Measurements from ENCODE around the gene LPP.
A peak's percentile ranks its signal among the peaks of the same experiment; 100 is the strongest.

LPP gene

DNA sequence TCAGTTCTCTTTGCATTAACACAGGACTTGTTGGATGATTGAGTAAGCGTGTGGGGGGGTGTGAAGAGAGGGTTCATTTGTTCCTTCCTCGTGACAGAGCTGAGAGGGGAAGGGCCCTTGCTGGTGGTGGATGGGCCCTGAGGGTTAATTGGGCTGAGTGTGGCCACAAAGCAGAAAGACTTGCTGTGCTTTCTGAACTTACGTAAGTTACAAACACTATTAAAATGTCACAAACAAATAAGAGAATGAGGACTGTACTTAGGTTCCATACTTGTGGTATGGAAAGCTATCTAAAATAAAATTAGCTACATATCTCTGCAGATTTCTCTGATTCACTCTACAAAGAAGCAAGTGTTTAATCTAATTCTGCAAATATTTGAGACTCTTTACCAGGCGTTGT lies 231.3 kb downstream of the LPP start:
- H3F3A ChIP-seq (ENCODE audit: control insufficient read depth, insufficient read depth) = peaks cover 14% of the 10 kb centered on the region
- no peaks in the 10 kb centered on the region for H3K9me3 ChIP-seq (ENCODE audit: control insufficient read depth, insufficient read depth, low read length)
- H3K4me2 ChIP-seq (ENCODE audit: low read length) = no peak overlapping the region
- no peaks in the 10 kb centered on the region for H4K20me1 ChIP-seq (ENCODE audit: control insufficient read depth, insufficient read depth, low read depth, low read length)
- no peaks in the 10 kb centered on the region for H3K36me3 ChIP-seq (ENCODE audit: control insufficient read depth, low read length)
- no peaks in the 10 kb centered on the region for H3K27me3 ChIP-seq (ENCODE audit: control insufficient read depth, low read length)
- H3K79me2 ChIP-seq (ENCODE audit: control insufficient read depth, low read length) = peaks cover 44% of the 10 kb centered on the region
- H3K4me1 ChIP-seq (ENCODE audit: control insufficient read depth, low read length) = peaks cover 58% of the 10 kb centered on the region
- H3K9me2 ChIP-seq (replicated peaks; ENCODE audit: control insufficient read depth, low read length) = no peaks in the 10 kb centered on the region
- no peak overlapping the region for H3K4me3 ChIP-seq (ENCODE audit: low read length)
- H3K27ac ChIP-seq (ENCODE audit: low read depth, low read length) = no peak overlapping the region
- TF ChIP-seq EZH2phosphoT487 (IDR thresholded peaks at IDR 0.05; ENCODE audit: borderline replicate concordance, low read length) (no peak), CTCF (IDR thresholded peaks at IDR 0.05; ENCODE audit: low read depth, low read length, poor library complexity, severe bottlenecking) (no peak)

DNA sequence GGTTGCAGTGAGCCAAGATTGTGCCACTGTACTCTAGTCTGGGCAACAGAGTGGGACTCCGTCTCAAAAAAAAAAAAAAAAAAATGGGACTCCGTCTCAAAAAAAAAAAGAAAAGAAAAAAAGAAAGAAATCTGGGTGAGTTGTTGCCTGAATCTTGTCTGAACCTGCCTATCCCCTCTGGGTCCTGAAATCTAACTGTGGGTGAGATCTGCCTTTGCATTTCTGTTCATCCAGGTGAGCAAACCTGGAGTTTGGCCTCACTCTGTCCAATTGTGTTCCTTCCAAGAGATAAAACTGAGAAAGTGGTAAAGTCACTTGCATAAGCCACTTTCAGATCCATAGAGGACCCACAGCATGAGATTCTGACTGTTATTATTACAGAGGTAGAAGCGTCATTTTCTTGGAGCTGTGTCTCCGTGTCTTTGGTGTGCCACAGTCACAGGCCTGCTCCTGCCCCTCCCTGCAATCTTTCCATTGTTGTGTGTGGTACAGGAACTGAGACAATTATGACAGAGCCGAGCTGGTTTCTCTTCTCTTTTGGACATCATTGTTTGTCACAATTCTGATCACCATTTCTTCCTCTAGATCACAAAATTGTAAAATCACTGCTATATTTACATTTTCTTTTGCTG lies 235.9 kb downstream of the LPP start:
- peak overlapping the region; percentile 68 for H3K4me2 ChIP-seq (ENCODE audit: low read length)

GRCh38 chr3:188390343-188390718 lies 236.4 kb downstream of the LPP start:
- Histone ChIP-seq H3K4me2 (ENCODE audit: low read length) (peak overlapping the region; percentile 68), H3K9me3 (ENCODE audit: control insufficient read depth, insufficient read depth, low read length) (no peaks in the 10 kb centered on the region), H3K79me2 (ENCODE audit: control insufficient read depth, low read length) (peaks cover 66% of the 10 kb centered on the region), H3F3A (ENCODE audit: control insufficient read depth, insufficient read depth) (peaks cover 17% of the 10 kb centered on the region), H3K27ac (ENCODE audit: low read depth, low read length) (peak overlapping the region; percentile 70), H3K36me3 (ENCODE audit: control insufficient read depth, low read length) (peaks cover 2% of the 10 kb centered on the region; the same call in 1 of the 2 replicates), H3K9me2 (replicated peaks; ENCODE audit: control insufficient read depth, low read length) (no peaks in the 10 kb centered on the region), H3K4me3 (ENCODE audit: low read length) (peak overlapping the region; percentile 54), H3K27me3 (ENCODE audit: control insufficient read depth, low read length) (no peaks in the 10 kb centered on the region), H3K4me1 (ENCODE audit: control insufficient read depth, low read length) (peaks cover 76% of the 10 kb centered on the region), H4K20me1 (ENCODE audit: control insufficient read depth, insufficient read depth, low read depth, low read length) (no peaks in the 10 kb centered on the region)
- TF ChIP-seq EZH2phosphoT487 (IDR thresholded peaks at IDR 0.05; ENCODE audit: borderline replicate concordance, low read length) = no peak
- TF ChIP-seq CTCF (IDR thresholded peaks at IDR 0.05; ENCODE audit: low read depth, low read length, poor library complexity, severe bottlenecking) = no peak

More for the DNA sequence above, 235.9 kb downstream of the LPP start:
- Histone ChIP-seq H4K20me1 (ENCODE audit: control insufficient read depth, insufficient read depth, low read depth, low read length) (no peaks in the 10 kb centered on the region), H3K9me3 (ENCODE audit: control insufficient read depth, insufficient read depth, low read length) (no peaks in the 10 kb centered on the region), H3K27me3 (ENCODE audit: control insufficient read depth, low read length) (no peaks in the 10 kb centered on the region), H3K79me2 (ENCODE audit: control insufficient read depth, low read length) (peaks cover 66% of the 10 kb centered on the region), H3F3A (ENCODE audit: control insufficient read depth, insufficient read depth) (peaks cover 17% of the 10 kb centered on the region), H3K4me1 (ENCODE audit: control insufficient read depth, low read length) (peaks cover 78% of the 10 kb centered on the region), H3K4me3 (ENCODE audit: low read length) (peak overlapping the region; percentile 54), H3K9me2 (replicated peaks; ENCODE audit: control insufficient read depth, low read length) (no peaks in the 10 kb centered on the region), H3K27ac (ENCODE audit: low read depth, low read length) (peak overlapping the region; percentile 70), H3K36me3 (ENCODE audit: control insufficient read depth, low read length) (peaks cover 2% of the 10 kb centered on the region; the same call in 1 of the 2 replicates)
- TF ChIP-seq EZH2phosphoT487 (IDR thresholded peaks at IDR 0.05; ENCODE audit: borderline replicate concordance, low read length) (no peak), CTCF (IDR thresholded peaks at IDR 0.05; ENCODE audit: low read depth, low read length, poor library complexity, severe bottlenecking) (no peak)
